Measurements from ENCODE around the gene AKAP8.

DNA sequence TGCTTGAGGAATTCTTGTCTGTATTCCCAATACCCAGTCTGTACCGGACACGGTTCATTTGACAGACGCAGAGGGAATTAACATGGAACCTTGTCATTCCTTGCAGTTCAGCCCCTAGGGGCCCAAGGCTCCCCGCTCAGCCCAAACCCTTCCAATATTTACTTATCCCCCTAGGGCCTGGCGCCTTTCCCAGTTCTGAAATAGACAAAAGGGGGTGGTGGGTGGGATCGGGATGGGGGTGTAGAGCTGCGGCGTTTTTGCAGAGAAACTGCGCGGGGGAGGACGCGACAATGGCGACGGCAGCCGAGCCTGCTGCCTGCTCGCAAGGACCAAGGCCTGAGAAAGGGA is 38.6 kb upstream of the AKAP8 start:
- TF ChIP-seq CTBP1 (IDR thresholded peaks at IDR 0.05; ENCODE audit: borderline replicate concordance) (no peak), SUZ12 (IDR thresholded peaks at IDR 0.05) (no peak), HDGF (IDR thresholded peaks at IDR 0.05; ENCODE audit: borderline replicate concordance) (no peak), BHLHE40 (IDR thresholded peaks at IDR 0.05; ENCODE audit: borderline replicate concordance) (no peak), L3MBTL2 (conservative IDR thresholded peaks at IDR 0.05) (no peak), SP1 (IDR thresholded peaks at IDR 0.05) (no peak), TARDBP (IDR thresholded peaks at IDR 0.05) (no peak), ELF4 (IDR thresholded peaks at IDR 0.05) (no peak), FOXA1 (IDR thresholded peaks at IDR 0.05) (no peak)

Data from HEK293T (cell line).